GM19239 (cell line): ENCODE results near the gene OR2T27.
"Not testable (repeated sequence)": the region's sequence is repeated elsewhere in the genome, so short reads cannot be mapped to it uniquely, and the experiment has no call there.

Experiments used
- DNase-seq: peaks from one replicate; pipeline ENCODE4 v3.0.0; 2011; ENCODE audit warnings: low spot score; ENCODE audit not compliant: insufficient read length
- FAIRE-seq: peaks from 2 replicates; lab custom pipeline; 2011; peaks lifted over from hg19 to GRCh38; lab: Jason Lieb, UNC

The OR2T27 gene, protein sequence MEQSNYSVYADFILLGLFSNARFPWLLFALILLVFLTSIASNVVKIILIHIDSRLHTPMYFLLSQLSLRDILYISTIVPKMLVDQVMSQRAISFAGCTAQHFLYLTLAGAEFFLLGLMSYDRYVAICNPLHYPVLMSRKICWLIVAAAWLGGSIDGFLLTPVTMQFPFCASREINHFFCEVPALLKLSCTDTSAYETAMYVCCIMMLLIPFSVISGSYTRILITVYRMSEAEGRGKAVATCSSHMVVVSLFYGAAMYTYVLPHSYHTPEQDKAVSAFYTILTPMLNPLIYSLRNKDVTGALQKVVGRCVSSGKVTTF

DNA sequence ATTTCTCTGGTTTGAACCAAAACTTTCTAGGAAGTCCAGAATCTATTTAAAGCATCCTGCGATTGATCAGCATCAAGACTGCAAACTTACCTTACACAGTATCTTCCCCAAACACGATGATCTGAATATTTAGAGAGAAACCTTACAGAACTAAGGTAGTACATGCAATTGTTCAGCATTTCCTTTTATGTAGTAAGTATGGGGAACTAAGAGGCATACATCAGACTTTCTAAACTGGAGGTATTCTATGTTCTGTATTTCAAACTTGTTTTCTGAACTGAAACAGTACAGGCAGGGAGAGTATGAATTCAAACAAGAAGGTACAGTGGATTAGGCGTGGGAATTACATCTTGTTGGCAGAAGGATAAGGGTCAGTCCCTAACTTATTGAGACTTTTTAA is at the start of gene OR2T27:
OR2T27 (minus strand) TSS at position 175 of the 400 bp plus-strand sequence. CDS start 4,644 bp downstream, outside the sequence.
- peak; percentile 86 for FAIRE-seq
- not testable (repeated sequence) for DNase-seq

DNA sequence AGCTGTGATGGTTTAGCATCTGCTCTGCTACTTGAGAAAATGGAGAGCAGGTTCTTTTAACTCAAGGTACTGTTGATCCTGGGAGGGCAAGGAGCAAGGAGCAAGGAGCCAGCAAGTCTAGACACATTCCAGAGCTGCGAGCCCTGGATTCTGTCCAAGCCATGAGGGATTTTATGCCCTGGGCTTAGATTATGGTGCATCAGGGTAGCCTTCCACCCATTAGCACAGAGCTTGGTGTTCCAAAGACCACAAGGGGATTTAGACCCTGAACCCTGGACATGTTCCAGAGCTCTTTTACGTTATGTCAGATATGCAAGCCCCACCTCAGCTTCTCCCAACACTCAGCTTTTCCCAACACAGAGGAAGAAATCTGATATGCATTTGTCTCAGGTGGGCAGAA is 49.3 kb upstream of the OR2T27 start:
- no peak for FAIRE-seq
- DNase-seq, result no peak

DNA sequence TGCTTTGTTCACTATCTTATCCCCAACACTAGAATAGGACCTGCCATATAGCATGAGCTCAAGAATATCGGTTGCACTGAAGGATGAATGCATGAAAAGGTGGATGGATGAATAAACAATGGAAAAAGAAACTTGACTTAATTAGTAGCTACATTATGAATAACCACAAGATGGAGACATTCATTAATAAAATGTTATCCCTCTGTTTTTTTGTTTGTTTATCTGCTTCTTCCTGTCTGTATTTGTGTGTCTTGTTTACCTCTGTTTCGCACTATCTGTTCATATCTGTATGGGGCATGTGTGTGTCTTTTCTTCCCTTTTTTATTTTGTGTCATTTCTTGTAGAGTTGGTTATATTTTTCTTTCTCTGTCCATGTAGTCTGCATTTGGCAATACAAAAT is 48.3 kb upstream of the OR2T27 start:
- DNase-seq (no peak), FAIRE-seq (no peak)

DNA sequence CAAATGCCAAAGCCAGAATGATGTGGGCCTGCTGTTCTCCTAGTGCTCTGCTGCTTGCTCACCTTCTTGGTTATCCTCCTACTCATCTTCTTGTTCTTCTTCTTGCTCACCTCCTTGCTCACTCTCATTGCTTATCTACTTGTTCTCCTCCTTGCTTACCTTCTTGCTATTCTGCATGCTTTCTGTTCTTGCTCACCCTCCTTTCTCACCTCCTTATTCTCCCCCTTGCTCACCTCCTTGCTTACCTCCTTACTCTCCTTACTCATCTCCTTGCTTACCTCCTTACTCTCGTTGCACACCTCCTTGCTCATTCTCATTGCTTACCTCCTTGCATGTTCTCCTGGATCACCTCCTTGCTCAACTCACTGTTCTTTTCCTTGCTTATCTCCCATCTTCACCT is 47.4 kb upstream of the OR2T27 start, which contains the start of gene OR14I1:
OR14I1 (minus strand) TSS at position 53 of the 400 bp plus-strand sequence.
- FAIRE-seq (no peak), DNase-seq (no peak)

DNA sequence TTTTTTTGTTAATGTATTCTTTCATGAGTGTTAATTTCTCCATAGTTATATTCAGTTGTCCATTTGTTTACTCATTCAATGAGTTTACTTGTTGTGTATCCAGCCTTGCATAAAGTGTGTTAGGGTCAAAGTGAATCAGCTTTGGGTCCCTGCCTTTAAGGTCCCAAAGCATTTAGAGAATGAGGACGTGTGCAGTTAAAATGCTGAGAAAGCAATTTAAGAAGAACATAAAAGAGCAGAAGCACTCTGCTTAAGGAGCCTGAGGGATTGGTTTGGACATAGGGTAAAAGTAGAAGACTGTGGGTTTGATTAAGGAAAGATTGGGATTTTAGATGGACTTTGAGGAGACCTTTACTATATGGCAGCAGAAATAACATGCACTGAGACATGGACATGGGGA is 43.8 kb upstream of the OR2T27 start:
- no peak for DNase-seq
- FAIRE-seq, result no peak

DNA sequence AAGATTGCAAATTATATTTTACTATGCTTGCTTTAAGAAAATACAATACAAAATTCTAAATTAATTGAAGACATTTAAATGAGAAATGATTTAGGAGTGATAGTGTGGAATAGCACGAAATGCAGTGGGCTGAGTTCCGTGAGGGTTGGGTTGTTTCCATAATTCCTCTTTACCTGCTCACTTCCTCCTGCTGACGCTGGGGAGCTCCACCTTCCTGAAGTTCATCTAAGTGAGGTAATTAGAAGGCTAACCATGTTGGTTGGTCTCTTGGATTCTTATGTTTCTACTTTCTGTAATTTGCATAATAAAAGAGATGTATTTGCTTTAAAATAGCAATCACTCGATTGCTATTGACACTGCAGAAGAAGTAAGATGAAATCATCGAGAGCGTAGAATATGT is 42.6 kb upstream of the OR2T27 start:
- no peak for DNase-seq
- no peak for FAIRE-seq

DNA sequence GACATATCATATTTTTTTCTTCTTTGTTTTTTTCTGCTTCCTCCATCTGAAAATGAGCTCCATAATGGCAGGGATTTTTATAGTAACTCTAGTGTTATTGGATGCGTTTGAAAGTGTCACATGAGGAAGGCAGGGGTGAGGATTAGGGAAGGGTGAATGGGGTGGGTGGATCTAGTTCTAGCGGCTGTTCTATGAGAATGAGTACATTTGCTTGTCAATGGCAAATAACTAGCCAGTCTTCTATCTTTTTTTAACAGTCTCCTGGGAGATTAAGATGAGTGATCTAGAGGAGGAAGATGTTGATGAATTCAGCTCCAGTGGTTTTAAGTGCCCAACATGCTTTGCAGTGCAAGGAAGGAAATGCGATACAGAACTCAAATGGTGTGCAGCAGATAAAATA is 41.4 kb upstream of the OR2T27 start:
- FAIRE-seq (no peak), DNase-seq (no peak)

DNA sequence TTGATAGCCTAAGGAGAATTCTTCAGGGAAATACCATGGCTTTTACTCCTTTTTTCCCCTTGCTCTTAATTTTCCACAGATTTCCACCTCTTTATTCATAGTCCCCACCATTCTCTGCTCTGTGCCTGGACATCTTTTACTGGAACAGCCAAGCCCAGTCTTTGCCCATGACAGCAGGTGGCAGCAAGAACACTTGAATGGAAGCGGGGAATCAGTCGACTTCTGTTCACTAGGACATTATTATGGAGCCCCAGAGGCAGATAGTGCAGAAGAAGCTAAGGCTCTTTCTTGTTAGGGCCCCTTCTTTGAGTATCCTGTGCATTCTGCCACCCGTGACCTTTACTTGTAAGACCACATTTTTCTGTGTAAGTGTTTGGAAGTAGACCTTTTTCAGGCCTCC is 40.9 kb upstream of the OR2T27 start:
- FAIRE-seq (no peak), DNase-seq (no peak)

DNA sequence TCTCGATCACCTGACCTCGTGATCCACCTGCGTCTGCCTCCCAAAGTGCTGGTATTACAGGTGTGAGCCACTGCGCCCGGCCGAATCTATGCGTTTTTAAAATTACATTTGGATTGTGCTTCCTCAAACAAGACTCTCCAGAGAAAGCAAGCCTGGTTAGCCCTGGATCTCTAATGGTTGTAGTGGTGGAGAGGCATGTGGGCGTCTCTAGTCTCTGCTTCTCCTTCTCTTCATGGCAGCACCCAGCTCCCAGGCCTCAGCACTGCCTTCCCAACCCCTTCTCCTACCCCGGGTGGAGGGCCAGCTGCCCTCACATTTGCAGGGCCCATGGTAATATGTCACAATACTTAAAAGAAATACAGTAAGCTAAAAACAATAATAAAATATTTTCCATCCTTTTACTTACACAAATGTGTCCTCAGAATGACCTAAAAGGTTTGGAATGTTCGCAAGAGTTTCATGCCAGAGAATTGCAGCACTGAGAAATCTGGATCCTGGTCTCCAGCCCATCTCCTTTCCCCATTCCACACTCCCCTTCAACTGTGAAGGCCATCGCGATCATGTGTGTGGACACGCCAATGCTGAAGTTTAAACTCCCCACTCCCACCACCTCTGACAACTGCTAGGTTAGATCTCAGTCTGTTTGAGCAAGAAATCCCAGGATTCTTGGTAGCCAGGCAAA is 40.3 kb upstream of the OR2T27 start:
- DNase-seq (no peak), FAIRE-seq (no peak)

DNA sequence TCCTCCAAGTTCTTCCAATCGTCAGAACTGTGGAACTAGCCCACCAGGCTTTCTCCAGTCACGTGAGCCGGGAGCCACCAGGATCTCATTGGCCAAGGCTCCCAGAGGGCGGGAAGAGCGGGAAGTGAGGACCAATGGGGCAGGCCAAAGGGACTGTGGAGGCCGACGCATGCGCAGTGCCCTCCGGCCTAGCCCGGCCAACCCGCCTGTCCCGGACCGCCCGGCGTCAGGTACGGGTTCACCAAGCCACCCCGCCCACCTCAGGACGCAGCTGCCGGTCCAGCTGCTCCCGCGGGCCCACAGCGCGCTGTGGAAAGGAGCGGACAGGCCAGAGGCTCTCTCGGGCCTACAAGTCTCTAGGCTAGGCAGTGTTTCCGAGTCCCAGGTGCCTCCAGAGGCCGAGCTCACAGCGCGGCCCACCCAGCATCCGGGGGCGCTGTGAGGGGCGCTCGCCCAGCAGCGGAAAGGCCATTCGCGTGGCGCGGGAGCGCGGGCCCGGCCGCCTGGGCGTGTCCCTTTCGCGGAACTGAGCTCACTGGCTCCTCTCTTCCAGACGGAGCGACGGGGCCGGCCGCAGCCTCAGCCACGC is 36.3 kb upstream of the OR2T27 start:
- DNase-seq (no peak), FAIRE-seq (no peak)

DNA sequence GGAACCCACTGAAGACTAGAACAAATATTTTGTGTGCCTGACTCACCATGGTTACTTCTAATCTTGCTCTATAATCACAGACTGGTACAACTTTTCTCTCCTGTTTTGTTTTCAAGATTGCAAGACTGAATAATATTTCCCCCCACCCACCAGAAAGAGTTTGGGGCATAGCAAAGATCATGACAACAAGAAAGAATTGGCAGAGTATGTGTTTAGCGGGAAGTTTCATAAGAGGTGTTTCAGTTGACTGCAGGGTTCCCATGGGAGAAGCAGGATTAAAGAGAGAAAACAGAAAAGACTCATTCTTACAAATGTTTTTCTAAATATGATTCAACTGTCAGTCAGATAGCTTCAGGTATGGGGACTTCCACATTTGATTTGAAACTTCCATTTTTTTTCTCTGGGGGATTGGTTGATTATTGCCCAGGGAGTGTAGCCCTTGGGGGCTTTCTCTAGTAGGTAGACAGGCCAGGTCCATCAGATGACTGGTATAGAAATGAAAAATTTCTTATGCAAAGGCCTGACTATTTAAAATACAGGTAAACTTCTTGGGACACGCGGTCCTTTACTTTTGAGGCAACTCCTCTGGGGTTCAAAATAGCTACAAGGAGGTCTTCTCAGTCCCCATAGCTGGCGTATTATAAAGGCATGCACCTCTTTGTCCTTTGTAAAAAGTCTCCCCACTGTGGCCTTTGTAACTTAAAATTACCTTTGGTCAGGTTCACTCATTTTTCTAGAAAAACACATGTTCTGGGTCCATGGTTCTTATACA is 33.4 kb upstream of the OR2T27 start:
- FAIRE-seq, result peak; percentile 62
- DNase-seq, result peak; percentile 44

DNA sequence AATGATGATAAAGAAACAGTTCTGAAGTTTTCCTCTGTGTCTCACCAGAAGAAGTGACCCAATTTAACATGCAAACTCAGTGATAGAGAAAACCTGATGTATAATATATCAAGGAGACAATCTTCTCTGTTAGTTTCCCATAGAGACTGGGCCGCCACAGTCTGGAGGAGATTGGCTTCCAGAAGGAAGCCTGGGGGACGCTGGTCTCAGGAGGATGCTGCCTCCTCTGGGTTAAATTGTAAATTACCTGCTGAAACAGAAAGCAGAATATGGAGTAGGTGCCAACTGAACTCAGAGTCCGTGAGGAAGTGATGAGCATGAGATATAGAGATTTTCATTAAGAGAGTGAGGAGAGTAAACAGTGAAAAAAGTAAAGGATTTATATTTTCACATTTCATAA is 31.5 kb upstream of the OR2T27 start:
- DNase-seq (peak; percentile 57), FAIRE-seq (peak; percentile 86)

DNA sequence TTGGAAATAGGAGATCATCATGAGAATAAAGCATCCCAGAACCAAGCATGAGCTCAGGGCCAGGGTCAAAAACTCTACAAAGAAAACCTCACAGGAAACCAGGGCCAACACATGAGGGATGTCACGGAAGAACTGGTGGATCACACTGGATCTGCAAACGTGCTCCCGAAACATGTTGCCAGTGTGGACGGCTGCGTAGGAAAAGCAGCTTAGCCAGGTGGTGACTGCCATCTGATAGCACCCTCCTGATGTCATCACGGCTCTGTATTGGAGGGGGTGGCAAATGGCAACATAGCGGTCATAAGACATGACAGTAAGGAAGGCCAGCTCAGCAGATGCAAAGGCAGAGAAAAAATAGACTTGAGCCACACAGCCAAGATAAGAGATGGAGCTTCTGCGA is 26.3 kb upstream of the OR2T27 start:
- no peak for DNase-seq
- FAIRE-seq, result no peak

DNA sequence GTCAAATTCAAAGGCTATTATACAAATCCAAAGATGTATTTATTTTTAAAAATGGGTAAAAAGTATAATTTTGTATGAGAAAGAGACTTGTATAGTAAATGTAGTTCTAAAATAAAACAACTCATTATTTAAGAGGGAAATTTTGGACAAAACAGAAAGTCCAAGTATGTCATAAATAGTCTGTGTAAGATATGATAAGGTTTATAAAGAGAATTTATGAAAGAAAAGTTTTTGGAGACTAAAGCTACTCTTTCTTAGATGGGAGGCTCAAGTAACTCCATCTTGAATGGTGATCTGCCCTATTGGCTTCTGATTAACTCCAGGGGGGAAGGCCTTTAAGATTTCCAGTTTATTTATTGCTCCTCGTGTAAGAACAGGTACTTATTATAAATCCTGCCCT is 14.7 kb upstream of the OR2T27 start:
- no peak for FAIRE-seq
- DNase-seq, result no peak

DNA sequence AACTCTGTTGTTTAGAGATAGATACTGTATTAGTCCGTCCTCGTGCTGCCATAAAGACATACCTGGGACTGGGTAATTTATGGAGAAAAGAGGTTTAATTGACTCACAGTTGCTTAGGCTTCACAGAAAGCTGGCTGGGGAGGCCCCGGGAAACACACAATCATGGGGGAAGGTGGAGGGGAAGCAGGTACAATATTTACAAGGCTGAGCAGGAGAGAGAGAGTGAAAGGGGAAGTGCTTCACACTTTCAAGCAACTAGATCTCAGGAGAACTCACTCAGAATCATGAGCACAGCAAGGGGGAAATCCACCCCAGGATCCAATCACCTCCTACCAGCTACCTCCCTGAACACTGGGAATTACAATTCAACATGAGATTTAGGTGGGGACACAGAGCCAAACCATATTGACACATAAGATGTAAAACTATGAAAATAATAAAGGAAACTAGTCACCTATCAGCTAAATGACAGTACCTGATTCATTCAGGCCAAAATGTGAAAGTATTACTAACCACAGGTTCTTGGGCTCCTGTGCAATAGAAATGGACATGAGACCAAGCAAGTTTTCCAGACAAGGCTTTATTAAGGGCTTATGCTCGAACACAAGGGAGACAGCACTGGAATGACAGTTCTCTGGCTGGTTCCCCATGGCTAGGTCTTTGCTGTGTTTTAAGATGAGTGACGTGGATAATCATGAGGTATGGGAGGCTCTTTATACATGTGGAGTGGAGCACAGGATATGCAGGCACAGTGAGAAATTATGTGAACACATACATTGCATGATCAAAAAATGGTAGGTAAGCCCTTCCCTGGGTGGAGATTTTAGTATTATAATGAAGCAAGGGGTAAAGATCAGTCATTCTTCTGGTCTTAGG is 8.4 kb upstream of the OR2T27 start:
- peak; percentile 100 for FAIRE-seq

DNA sequence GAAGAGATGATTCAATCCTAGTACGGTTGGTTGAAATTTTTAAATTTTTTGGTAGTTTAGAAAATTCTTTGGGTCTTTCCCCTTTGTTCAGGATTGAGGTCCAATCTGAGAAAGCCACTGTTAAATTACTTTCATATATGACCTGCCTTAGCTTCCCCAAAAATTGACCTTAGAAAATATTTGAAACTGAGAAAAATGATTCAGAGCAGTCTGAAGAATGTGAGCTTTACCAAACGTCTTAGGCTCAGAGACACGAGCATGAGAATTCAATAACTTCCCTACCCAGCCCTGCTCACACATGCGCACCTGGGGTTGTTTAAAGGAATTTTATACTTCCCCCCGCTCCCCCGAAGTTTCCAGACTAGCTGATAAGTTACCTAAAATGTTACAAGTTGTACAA is 1.5 kb upstream of the OR2T27 start:
- DNase-seq, result not testable (repeated sequence)
- FAIRE-seq, result peak; percentile 91

More for the DNA sequence above, 8.4 kb upstream of the OR2T27 start:
- DNase-seq, result not testable (repeated sequence)

DNA sequence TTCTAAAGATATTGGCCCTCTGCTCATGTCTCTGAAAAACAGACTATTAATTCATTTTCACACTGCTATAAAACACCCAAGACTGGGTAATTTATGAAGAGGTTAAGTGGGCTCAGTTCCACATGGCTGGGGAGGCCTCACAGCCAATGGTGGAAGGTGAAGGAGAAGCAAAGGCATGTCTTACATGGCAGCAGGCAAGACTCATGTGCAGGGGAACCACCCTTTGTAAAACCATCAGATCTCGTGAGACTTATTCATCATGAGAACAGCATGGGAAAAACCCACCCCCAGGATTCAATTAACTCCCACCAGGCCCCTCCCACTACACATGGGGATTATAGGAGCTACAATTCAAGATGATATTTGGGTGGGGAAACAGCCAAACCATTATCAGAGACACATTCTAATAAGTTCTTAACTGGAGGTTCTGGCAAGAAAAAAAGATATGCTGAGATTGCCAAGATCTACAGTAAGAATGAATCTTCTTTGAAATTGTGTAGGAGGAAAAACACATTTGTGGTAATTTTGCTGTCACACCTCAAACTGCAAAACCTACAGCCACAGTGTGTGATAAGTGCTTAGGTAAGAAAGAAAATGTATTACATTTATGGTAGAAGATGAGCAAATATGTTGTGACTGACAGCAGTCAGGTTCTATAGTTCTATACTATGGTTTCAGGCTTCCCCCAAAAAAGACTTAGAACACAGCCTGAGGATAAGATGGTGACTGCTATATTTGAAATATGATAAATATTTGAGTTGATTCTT is 6.4 kb downstream of the OR2T27 start:
- peak; percentile 42 for FAIRE-seq
- not testable (repeated sequence) for DNase-seq

DNA sequence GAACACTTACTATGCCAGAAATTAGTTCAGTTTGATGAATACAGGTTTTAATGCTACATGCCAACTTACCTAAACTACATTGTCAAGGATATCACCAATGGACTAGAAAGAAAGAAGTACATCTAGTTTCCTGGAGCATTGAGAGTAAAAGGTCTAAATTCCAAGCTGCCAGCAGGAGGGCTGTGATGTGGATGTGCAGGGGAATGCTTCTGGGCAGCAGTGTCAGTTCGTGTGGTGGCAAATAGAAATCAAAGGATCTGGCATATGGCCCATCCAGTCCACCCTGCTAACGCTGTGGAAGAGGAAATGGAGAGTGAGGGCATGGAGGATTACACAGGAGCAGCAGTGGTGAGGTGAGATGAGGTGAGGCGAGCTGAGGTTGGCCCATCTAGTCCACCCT is 10.2 kb downstream of the OR2T27 start, which contains the start of gene OR2T35:
OR2T35 (minus strand) TSS at position 101 of the 400 bp plus-strand sequence. CDS start 6,020 bp downstream, outside the sequence.
- DNase-seq, result not testable (repeated sequence)

More for the DNA sequence above, 10.2 kb downstream of the OR2T27 start, which contains the start of gene OR2T35:
- peak; percentile 65 for FAIRE-seq
